Endothelial cell of umbilical vein (primary cell): ENCODE data around the gene EFHC2. TPM values are rescaled to one million over a fixed set of nuclear protein-coding genes. Genes with fewer than 3 reads are reported as not detected.

Experiments used
- BruUV-seq: library from RNA; stranded (reverse); fragments of 400-500 nt; replicated peaks from 2 replicates; lab custom pipeline; 2021; lab: Mats Ljungman, UMichigan
- CTCF ChIA-PET: fragments of 300-600, 350-600 bp; sonication (Branson Sonifier 250); formaldehyde crosslinking; loops from one replicate; lab custom pipeline; 2021; ENCODE audit warnings: antibody characterized with exemption, inconsistent platforms; lab: Charles Lee
- POLR2A ChIA-PET: fragments of 300-600, 350-600 bp; sonication (Branson Sonifier 250); formaldehyde crosslinking; loops from one replicate; lab custom pipeline; 2021; ENCODE audit warnings: antibody characterized with exemption, inconsistent platforms; lab: Charles Lee
- DNase-seq: peaks from one replicate; pipeline ENCODE4 v3.0.0-alpha.2; 2011; ENCODE audit warnings: low read depth, low spot score
- FAIRE-seq: peaks from 2 replicates; lab custom pipeline; 2011; peaks lifted over from hg19 to GRCh38; lab: Jason Lieb, UNC
- H2AFZ ChIP-seq: 2 replicates; pipeline ENCODE4 v1.6.0; 2012; ENCODE audit warnings: low read depth, low read length, control low read depth, inconsistent platforms
- H3K27ac ChIP-seq: 2 replicates; pipeline ENCODE4 v1.5.1; 2011; ENCODE audit warnings: low read depth, mild to moderate bottlenecking, control low read depth, low read length, moderate library complexity; ENCODE audit not compliant: insufficient read depth
- H3K27me3 ChIP-seq, 2 experiments: 2 replicates each; pipeline versions ENCODE4 v1.6.0 to v1.6.1; 2011; ENCODE audit warnings: low read length in 2 of 2, mixed read lengths in 1 of 2; ENCODE audit not compliant: control insufficient read depth in 2 of 2, insufficient read depth in 2 of 2
- H3K36me3 ChIP-seq, 2 experiments: 2 replicates in 1 of 2; 3 replicates in 1 of 2; pipeline ENCODE4 v1.5.1; 2011; ENCODE audit warnings: low read length in 2 of 2, mild to moderate bottlenecking in 1 of 2, moderate library complexity in 1 of 2; ENCODE audit not compliant: control insufficient read depth in 2 of 2, insufficient read depth in 2 of 2; ENCODE audit errors: extremely low read depth in 1 of 2
- H3K4me1 ChIP-seq: 3 replicates; pipeline ENCODE4 v1.5.1; 2011; ENCODE audit warnings: mild to moderate bottlenecking, low read length; ENCODE audit not compliant: control insufficient read depth, insufficient read depth; ENCODE audit errors: extremely low read depth
- H3K4me2 ChIP-seq: 2 replicates; pipeline ENCODE4 v1.6.1; 2011; ENCODE audit warnings: low read length, control low read depth, mixed read lengths; ENCODE audit not compliant: insufficient read depth
- H3K4me3 ChIP-seq, 3 experiments: fragments of 200-600 bp in 1 of 3; sonication (generic), shearing (Covaris generic) in 1 of 3; replicated peaks in 1 of 3; 2 replicates each; pipeline ENCODE4 v1.5.1; 2011 to 2016; ENCODE audit warnings: control low read depth in 3 of 3, low read length in 3 of 3, mild to moderate bottlenecking in 2 of 3, inconsistent platforms in 1 of 3, low read depth in 1 of 3, moderate library complexity in 1 of 3; ENCODE audit not compliant: insufficient read depth in 1 of 3
- H3K79me2 ChIP-seq: 2 replicates; pipeline ENCODE4 v1.6.0; 2012; ENCODE audit warnings: low read length, inconsistent platforms; ENCODE audit not compliant: control insufficient read depth, insufficient read depth
- H3K9ac ChIP-seq: replicated peaks from 2 replicates; pipeline ENCODE3; 2011; ENCODE audit warnings: low read length, control low read depth; ENCODE audit not compliant: insufficient read depth; ENCODE audit errors: extremely low read depth
- H3K9me1 ChIP-seq: replicated peaks from 3 replicates; pipeline ENCODE4 v1.6.0; 2011; ENCODE audit warnings: mild to moderate bottlenecking, low read length; ENCODE audit not compliant: control insufficient read depth, insufficient read depth; ENCODE audit errors: extremely low read depth
- H3K9me3 ChIP-seq: replicated peaks from 2 replicates; pipeline ENCODE4 v1.5.1; 2012; ENCODE audit warnings: low read length, inconsistent platforms; ENCODE audit not compliant: control insufficient read depth, insufficient read depth
- H4K20me1 ChIP-seq: replicated peaks from 2 replicates; pipeline ENCODE3; 2011; ENCODE audit warnings: mild to moderate bottlenecking, low read length; ENCODE audit not compliant: control insufficient read depth, insufficient read depth; ENCODE audit errors: extremely low read depth
- EZH2 ChIP-seq: IDR thresholded peaks from 2 replicates; pipeline ENCODE4 v1.6.1; 2012; ENCODE audit warnings: borderline replicate concordance, low read depth, mild to moderate bottlenecking, moderate library complexity, low read length, inconsistent platforms; ENCODE audit not compliant: severe bottlenecking
- FOS ChIP-seq: IDR thresholded peaks from 2 replicates; pipeline ENCODE4 v1.6.1; 2011; ENCODE audit warnings: mild to moderate bottlenecking, low read length, moderate library complexity, borderline replicate concordance; ENCODE audit not compliant: insufficient read depth
- GATA2 ChIP-seq: IDR thresholded peaks from 2 replicates; pipeline ENCODE4 v1.7.0; 2011; ENCODE audit warnings: low read depth, mild to moderate bottlenecking, moderate library complexity, mixed read lengths, low read length; ENCODE audit not compliant: insufficient read length, insufficient read depth
- JUN ChIP-seq: IDR thresholded peaks from 2 replicates; pipeline ENCODE4 v1.6.1; 2011; ENCODE audit warnings: borderline replicate concordance, low read depth; ENCODE audit not compliant: insufficient read length, insufficient read depth
- MYC ChIP-seq: IDR thresholded peaks from one replicate; pipeline ENCODE4 v1.6.1; 2011; ENCODE audit warnings: mild to moderate bottlenecking, low read depth, low read length
- POLR2A ChIP-seq: IDR thresholded peaks from 2 replicates; pipeline ENCODE4 v1.6.1; 2012; ENCODE audit warnings: low read depth, mild to moderate bottlenecking, control low read depth, low read length
- POLR2AphosphoS5 ChIP-seq: IDR thresholded peaks from 2 replicates; pipeline ENCODE4 v1.6.1; 2012; ENCODE audit warnings: low read depth, mild to moderate bottlenecking, control low read depth, low read length, moderate library complexity; ENCODE audit not compliant: insufficient read depth
- dilution Hi-C: fragments of 300-500 bp; cut with MboI; formaldehyde crosslinking; loops from one replicate; pipeline ENCODE4 v1.15.0; 2019; ENCODE audit warnings: low sequenced_read_pairs; ENCODE audit not compliant: extremely low pct_ligation_motif_present
- intact Hi-C: fragments of 100-400 bp; cut with micrococcal nuclease; formaldehyde crosslinking; loops from one replicate; pipeline ENCODE4 v1.10.0; 2022
- polyA plus RNA-seq, 4 experiments: library from polyadenylated mRNA; depleted of rRNA in 3 of 4; stranded (reverse) in 3 of 4; unstranded in 1 of 4; fragments of >200 nt; gene quantifications; 2 replicates each; pipeline versions ENCODE4 v1.2.1 to v1.2.3, GENCODE V29; 2011 to 2012; ENCODE audit warnings: missing spikeins in 1 of 4
- total RNA-seq: library from RNA; stranded (reverse); gene quantifications from 2 replicates; pipeline ENCODE4 v1.2.3, GENCODE V29; 2021
- TF ChIP-seq, protein P1 (sequence below): IDR thresholded peaks from 2 replicates; pipeline ENCODE4 v1.6.1; 2011; ENCODE audit not compliant: insufficient read depth, insufficient read length
- TF ChIP-seq, protein P2 (sequence below), 2 donors: IDR thresholded peaks; 1 replicate in 1 of 2; 2 replicates in 1 of 2; pipeline ENCODE4 v1.5.1; 2011; ENCODE audit warnings: low read length in 2 of 2, mild to moderate bottlenecking in 2 of 2, moderate library complexity in 2 of 2, control low read depth in 1 of 2, inconsistent platforms in 1 of 2, low read depth in 1 of 2; ENCODE audit not compliant: insufficient read depth in 1 of 2; ENCODE audit errors: extremely low read depth in 1 of 2

EFHC2 gene
- total and polyA plus RNA-seq, 2 donors (not counting 3 experiments of a cell fraction or from before 2014, with no cell fraction given): not detected

DNA sequence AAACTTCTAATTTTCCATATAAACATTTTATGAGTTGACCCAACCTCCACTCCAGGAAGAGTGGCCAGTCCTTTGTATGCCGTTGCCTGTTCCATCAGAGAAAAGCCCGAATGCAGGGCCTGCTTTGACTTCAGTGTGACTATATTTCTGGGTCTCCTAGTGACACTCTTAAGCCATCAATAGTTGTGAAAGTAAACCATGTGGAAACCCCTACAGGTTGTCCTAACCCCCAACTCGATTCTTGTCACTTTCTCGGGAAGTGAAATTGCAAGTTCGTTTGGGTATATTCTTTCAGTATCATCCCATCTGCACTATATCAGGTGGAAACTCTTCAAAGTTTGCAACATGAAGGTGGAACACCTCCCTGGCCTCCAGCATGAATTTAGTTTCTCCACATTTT, 52.8 kb downstream of the EFHC2 start:
- FAIRE-seq: no peak
- Histone ChIP-seq H3K4me2 (no peak overlapping the region), H2AFZ (no peak overlapping the region), H4K20me1 (no peaks in the 10 kb centered on the region), H3K9me1 (no peaks in the 10 kb centered on the region), H3K4me1 (no peaks in the 10 kb centered on the region), H3K27ac (no peak overlapping the region), H3K27me3 (no peaks in the 10 kb centered on the region), H3K4me3 (no peak overlapping the region), H3K9ac (no peak overlapping the region), H3K36me3 (no peaks in the 10 kb centered on the region), H3K79me2 (no peaks in the 10 kb centered on the region), H3K9me3 (no peaks in the 10 kb centered on the region)
- no peak for DNase-seq
- TF ChIP-seq JUN: no peak
- TF ChIP-seq, protein P1, sequence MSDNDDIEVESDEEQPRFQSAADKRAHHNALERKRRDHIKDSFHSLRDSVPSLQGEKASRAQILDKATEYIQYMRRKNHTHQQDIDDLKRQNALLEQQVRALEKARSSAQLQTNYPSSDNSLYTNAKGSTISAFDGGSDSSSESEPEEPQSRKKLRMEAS: no peak
- no peak for TF ChIP-seq EZH2
- no peak for TF ChIP-seq GATA2
- no peak for TF ChIP-seq POLR2A
- TF ChIP-seq, protein P2, sequence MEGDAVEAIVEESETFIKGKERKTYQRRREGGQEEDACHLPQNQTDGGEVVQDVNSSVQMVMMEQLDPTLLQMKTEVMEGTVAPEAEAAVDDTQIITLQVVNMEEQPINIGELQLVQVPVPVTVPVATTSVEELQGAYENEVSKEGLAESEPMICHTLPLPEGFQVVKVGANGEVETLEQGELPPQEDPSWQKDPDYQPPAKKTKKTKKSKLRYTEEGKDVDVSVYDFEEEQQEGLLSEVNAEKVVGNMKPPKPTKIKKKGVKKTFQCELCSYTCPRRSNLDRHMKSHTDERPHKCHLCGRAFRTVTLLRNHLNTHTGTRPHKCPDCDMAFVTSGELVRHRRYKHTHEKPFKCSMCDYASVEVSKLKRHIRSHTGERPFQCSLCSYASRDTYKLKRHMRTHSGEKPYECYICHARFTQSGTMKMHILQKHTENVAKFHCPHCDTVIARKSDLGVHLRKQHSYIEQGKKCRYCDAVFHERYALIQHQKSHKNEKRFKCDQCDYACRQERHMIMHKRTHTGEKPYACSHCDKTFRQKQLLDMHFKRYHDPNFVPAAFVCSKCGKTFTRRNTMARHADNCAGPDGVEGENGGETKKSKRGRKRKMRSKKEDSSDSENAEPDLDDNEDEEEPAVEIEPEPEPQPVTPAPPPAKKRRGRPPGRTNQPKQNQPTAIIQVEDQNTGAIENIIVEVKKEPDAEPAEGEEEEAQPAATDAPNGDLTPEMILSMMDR (IDR thresholded peaks at IDR 0.05; ENCODE audit: extremely low read depth in 1 of 2, insufficient read depth in 1 of 2, low read depth in 1 of 2, low read length in 2 of 2): no peak
- no peak for TF ChIP-seq FOS
- no peak for TF ChIP-seq POLR2AphosphoS5
- TF ChIP-seq MYC: no peak
- CTCF ChIA-PET: no interaction called here
- no TSS peak for BruUV-seq
- dilution Hi-C loops (no loop called here), intact Hi-C loops (no loop called here)
- POLR2A ChIA-PET: no interaction called here
